ENCODE measurements around the gene ADAMTSL5.
"Not testable (repeated sequence)": the region's sequence is repeated elsewhere in the genome, so short reads cannot be mapped to it uniquely, and the experiment has no call there.

ADAMTSL5 gene

GRCh38 chr19:1477056-1477455 lies 35.8 kb downstream of the ADAMTSL5 start:
- not testable (repeated sequence) for DNase-seq

GRCh38 chr19:1475751-1476437 lies 36.9 kb downstream of the ADAMTSL5 start:
- no peak for DNase-seq

GRCh38 chr19:1474765-1475351 lies 38.0 kb downstream of the ADAMTSL5 start:
- DNase-seq = no peak

- DNase-seq = no peak
Observed at GRCh38 chr19:1474011-1474764, 38.6 kb downstream of the ADAMTSL5 start.

- DNase-seq = no peak
Observed at GRCh38 chr19:1473085-1473851, 39.6 kb downstream of the ADAMTSL5 start.

GRCh38 chr19:1472231-1473084 lies 40.4 kb downstream of the ADAMTSL5 start:
- DNase-seq = no peak

GRCh38 chr19:1471515-1472160 lies 41.2 kb downstream of the ADAMTSL5 start:
- no peak for DNase-seq

GRCh38 chr19:1471010-1471514 lies 41.8 kb downstream of the ADAMTSL5 start:
- peak in 1 of 2 experiments; percentile 49 for DNase-seq

GRCh38 chr19:1470305-1471009 lies 42.4 kb downstream of the ADAMTSL5 start:
- peak; percentile 77 to 83 for DNase-seq

GRCh38 chr19:1470055-1470304 lies 42.8 kb downstream of the ADAMTSL5 start:
- DNase-seq = no peak

- peak in 1 of 2 experiments; percentile 55 for DNase-seq
Observed at GRCh38 chr19:1469255-1470054, 43.4 kb downstream of the ADAMTSL5 start.

GRCh38 chr19:1468821-1469254 lies 44.0 kb downstream of the ADAMTSL5 start:
- peak; percentile 67 to 74 for DNase-seq

- peak in 1 of 2 experiments; percentile 47 for DNase-seq
Observed at GRCh38 chr19:1468274-1468820, 44.5 kb downstream of the ADAMTSL5 start.

- peak in 1 of 2 experiments; percentile 35 for DNase-seq
Observed at GRCh38 chr19:1467490-1468273, 45.1 kb downstream of the ADAMTSL5 start.

- DNase-seq = peak in 1 of 2 experiments; percentile 44
Observed at GRCh38 chr19:1467215-1467489, 45.7 kb downstream of the ADAMTSL5 start.

GRCh38 chr19:1466461-1467214 lies 46.2 kb downstream of the ADAMTSL5 start:
- peak in 1 of 2 experiments; percentile 23 for DNase-seq

GRCh38 chr19:1466018-1466460 lies 46.8 kb downstream of the ADAMTSL5 start:
- DNase-seq = no peak
